Central memory CD4-positive, alpha-beta T cell (primary cell): ENCODE results near the gene DCP1A.

Experiments
- DNase-seq: peaks from one replicate; pipeline ENCODE4 v3.0.0; 2022

DCP1A gene

DNA sequence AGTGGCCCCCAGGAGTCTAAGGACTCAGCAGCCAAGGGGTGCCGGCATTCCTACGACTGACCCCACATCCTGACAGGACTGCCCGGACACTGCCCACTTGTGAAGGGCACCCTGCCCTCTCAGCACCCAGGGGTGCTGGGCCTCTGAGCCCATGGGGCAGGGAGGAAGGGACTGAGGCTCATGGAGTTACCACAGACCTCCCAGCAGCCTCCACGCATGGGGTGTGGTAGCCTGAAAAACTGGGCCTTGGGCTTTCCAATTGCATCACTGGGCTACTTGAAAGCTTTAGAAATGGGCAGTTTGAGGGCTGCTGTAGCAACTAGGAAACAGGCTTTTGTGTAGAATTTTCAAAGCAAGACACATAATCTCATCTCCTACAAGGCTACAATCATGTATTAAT is 104.7 kb downstream of the DCP1A start:
- no peak for DNase-seq

- DNase-seq = no peak
These were observed 105.2 kb downstream of the DCP1A start for GRCh38 chr3:53242155-53242554.

GRCh38 chr3:53240989-53241972 is 106.1 kb downstream of the DCP1A start:
- DNase-seq = no peak

- DNase-seq = no peak
These were observed 107.5 kb downstream of the DCP1A start for GRCh38 chr3:53239800-53240199.

DNA sequence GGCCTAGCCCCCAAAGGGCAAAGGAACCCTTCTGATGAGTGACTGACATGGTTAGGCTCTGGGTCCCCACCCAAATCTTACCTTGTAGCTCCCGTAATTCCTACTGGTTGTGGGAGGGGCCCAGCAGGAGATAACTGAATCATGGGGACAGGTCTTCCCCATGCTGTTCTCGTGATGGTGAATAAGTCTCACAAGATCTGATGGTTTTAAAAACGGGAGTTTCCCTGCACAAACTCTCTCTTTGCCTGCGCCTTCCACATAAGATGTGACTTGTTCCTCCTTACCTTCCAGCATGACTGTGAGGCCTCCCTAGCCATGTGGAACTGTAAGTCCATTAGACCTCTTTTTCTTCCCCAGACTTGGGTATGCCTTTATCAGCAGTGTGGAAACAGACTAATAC is 108.5 kb downstream of the DCP1A start:
- no peak for DNase-seq

GRCh38 chr3:53238051-53238850 is 109.1 kb downstream of the DCP1A start:
- DNase-seq = no peak

DNA sequence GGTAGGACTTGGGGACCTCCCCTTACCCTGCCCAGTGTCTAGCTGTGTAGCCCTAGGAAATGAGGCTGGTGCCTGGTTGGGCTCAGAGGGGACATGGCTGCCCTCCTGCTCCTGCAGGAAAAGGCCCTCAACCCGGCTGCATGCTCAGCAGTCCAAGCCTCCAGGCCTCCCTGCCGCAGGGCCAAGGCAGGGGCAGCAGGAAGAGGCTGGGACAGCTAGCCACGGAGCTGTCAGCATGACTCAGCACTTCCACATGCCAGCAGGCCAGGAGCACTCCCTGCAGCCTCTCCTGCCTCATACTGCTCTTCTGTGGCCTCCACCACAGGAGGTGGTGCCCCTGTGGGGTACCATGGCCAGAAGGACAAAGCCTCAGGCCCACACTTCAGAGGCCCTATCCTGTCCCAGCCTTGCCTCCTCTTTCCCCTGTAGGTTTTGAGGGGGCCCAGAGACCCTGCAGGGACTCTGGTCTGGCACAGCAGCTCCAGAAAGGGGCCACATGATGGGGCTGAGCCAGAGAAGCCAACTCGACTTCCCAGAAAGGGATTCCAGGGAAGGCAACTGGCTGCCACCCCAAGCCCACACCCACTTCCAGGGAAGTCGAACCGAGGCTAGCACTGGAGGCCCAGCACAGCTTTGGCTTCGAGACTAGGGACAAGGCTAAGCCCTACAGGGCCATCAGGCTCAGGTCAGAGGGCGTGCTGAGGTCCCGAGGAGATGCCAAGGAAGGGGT is 111.1 kb downstream of the DCP1A start:
- DNase-seq = no peak

DNA sequence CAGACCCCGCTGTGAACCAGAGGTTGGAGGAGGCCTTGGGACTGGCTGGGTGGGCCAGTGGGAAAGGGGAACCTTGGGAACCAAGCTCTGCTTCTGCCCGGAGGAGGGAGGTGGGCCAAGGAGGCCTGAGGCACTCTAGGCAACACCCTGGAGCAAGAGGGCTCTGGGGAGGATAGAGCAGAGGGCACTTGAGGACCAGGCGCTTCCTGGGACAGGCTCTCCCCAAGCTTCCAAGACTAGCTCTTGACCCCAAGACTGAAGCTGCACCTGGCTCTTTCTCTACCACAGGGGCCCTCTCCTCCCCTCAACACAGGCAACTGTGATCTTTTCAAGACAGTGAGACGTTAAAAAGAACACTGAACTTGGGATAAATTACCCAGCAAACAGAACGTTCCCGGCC is 111.8 kb downstream of the DCP1A start:
- DNase-seq = no peak

- no peak for DNase-seq
These were observed 112.5 kb downstream of the DCP1A start for GRCh38 chr3:53234841-53235232.

DNA sequence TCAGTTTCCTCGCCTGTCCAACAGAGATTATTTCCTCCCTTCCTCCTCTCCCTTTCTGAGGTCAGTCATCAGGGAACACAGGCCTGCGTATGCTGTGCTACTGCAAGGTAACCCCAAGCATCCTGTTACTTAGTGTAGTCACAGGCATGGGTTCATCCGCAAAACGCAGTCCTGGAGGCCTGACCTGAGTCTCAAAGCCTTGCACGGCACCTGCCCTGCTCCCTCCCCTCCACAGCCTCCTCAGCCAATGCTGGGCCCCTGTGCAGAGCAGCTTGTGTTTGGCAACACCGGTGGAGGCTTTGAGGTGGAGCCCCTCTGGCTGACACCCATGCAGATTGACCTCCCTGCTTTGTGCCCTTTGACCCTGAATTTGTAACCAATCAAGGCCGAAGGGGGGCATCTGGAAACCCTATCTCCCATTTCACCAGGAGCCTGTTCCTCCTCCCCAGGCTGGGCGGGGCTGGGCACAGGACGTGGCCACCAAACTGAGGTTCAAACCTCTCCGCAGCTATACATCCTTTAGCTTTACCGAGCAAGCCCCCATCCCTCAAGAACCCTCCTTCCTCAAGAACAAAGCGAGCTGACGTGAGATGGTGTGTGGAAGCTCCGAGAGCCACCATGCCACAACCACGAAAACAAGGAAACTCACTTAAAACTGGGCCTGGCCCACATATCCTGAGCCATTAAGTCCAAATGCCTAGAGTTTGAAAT is 113.1 kb downstream of the DCP1A start:
- DNase-seq = no peak
